T-helper 9 cell (primary cell): ENCODE data around the gene YDJC.
"Not testable (repeated sequence)": the region's sequence is repeated elsewhere in the genome, so short reads cannot be mapped to it uniquely, and the experiment has no call there.

Source experiments
- DNase-seq: peaks from one replicate; pipeline ENCODE4 v3.0.0-alpha.2; 2020

YDJC gene

DNA sequence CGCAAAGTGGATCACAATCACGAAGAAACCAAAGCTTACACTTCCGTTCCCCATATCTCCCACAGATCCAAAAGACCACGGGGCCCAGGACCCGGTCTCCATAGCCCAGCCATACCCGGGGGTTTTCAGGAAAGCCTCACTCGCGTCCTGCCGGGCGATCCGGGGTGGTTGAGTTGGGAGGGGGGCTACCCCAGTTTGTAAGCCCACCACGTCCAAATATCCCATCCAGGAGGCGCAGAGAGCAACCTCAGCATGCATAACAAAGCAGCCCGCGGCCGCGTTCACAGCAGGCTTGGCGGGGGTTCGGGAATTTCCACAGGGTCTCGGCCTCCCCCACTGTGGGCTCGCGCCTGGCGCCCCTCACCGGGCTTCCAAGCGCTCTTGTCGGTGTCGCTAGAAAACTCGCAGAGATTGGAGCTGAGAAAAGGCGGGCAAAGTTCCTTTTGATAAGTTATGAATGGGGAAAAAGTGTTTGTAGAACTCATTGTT lies 21.7 kb upstream of the YDJC start:
- DNase-seq: no peak

DNA sequence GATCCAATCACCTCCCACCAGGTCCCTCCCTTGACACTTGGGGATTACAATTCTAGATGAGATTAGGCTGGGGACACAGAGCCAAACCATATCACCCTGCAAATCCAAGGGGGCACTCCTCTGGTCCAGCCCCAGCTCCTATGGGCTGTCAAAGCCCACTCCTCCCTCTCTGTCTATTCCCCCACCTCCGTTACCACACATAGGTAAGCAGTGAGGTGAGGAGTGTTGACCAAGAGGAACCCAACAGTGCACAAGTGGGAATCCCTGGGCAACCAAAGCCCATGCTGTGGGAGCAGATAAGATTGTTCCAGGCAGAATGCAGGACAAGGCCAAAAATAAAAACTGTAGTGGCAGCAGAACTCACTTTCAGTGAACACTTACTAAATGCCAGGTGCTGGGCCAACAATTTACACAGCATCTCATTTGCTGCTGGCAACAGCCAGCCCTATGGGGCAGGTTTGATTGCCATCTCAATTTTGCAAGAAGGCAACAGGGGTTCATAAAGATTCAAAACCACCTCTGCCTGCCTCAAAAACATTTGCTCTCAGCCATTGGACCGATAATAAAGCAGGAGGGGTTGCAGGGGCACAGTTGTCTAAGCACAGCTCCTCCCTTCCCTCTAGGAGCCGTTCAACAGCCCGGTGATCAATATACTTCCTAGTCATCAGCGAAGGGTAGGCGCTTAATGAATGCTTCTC lies 21.1 kb upstream of the YDJC start:
- no peak for DNase-seq

DNA sequence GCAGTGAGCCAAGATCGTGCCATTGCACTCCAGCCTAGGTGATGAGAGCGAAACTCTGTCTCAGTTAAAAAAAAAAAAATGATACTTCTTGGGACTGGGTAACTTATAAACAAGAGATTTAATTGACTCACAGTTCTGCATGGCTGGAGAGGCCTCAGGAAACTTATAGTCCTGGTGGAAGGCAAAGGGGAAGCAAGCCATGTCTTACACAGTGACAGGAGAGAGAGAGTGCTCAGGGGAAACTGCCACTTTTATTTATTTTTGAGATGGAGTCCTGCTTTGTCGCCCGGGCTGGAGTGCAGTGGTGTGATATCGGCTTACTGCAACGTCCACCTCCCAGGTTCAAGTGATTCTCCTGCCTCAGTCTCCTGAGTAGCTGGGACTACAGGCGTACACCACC lies 20.5 kb upstream of the YDJC start:
- DNase-seq: no peak

DNA sequence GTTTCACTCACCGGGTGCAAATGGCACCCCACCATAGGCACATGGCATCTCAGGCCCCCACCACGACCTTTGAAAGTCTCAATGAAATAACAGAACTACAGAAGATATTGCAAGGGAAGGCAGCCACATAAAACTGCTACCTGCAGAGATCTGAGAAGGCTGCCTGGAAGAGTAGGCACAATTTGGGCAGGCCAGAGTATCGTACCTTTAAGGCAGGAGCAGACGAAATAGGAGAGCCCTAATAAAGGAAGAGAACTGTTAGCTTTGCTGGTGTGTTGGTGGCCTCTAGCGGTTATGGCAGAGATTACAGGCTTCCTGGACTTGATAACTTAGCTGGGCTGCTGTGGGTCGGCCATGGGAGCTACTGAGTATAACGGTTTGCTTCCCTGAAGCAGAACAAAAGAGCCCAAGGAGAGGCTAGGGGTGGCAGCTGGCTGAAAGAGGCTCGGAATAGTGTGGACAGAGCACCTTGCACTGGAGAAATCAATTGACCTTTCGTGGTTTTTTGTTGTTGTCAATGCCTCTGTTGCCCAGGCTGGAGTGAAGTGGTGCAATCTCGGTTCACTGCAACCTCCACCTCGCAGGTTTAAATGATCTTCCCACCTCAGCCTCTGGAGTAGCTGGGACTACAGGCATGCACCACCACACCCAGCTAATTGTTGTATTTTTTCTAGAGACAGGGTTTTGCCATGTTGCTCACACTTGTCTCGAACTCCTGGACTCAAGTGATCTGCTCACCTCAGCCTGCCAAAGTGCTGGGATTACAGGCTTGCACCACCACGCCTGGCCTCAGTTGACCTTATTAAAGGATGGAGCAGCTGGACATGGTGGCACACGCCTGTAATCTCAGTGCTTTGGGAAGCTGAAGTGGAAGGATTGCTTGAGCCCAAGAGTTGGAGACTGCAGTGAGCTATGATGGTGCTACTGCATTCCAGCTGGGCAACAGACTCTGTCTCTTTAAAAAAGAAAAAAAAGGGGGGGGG lies 17.1 kb upstream of the YDJC start:
- peak; percentile 67 for DNase-seq

DNA sequence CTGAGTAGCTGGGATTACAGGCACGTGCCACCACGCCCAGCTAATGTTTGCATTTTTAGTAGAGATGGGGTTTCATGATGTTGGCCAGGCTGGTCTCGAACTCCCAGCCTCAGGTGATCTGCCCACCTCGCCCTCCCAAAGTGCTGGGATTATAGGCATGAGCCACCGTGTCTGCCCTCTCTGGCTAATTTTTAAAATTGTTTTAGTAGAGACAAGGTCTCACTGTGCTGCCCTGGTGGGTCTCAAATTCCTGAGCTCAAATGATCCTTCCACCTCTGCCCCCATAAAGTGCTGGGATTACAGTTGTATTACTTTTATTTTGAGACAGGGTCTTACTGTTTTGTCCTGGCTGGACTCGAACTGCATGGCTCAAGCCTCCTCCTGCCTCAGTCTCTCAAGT lies 15.7 kb upstream of the YDJC start:
- not testable (repeated sequence) for DNase-seq

DNA sequence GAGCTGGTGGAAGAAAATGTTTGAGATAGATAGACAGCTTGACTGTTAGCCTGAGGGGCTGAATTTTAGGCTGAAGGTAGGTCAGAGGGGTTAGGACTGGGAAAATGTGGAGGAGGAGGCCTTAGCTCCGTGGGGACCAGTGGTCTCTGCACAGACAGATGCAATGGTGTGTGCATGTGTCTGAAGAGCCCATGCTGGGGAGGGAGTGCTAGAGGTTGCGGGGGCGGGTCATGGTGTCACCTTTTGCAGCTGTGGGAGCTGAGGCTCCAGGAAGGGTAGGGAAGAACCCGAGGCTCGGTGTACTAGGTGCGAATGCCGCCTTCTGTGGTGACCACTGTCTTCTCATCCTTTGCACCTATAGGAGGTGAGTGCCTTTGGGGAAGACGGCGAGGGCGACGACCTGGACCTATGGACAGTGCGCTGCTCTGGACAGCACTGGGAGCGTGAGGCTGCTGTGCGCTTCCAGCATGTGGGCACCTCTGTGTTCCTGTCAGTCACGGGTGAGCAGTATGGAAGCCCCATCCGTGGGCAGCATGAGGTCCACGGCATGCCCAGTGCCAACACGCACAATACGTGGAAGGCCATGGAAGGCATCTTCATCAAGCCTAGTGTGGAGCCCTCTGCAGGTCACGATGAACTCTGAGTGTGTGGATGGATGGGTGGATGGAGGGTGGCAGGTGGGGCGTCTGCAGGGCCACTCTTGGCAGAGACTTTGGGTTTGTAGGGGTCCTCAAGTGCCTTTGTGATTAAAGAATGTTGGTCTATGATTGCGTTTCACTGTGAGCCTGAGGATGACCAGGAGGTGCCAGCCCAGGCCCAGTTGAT lies 13.9 kb upstream of the YDJC start:
- DNase-seq: no peak

DNA sequence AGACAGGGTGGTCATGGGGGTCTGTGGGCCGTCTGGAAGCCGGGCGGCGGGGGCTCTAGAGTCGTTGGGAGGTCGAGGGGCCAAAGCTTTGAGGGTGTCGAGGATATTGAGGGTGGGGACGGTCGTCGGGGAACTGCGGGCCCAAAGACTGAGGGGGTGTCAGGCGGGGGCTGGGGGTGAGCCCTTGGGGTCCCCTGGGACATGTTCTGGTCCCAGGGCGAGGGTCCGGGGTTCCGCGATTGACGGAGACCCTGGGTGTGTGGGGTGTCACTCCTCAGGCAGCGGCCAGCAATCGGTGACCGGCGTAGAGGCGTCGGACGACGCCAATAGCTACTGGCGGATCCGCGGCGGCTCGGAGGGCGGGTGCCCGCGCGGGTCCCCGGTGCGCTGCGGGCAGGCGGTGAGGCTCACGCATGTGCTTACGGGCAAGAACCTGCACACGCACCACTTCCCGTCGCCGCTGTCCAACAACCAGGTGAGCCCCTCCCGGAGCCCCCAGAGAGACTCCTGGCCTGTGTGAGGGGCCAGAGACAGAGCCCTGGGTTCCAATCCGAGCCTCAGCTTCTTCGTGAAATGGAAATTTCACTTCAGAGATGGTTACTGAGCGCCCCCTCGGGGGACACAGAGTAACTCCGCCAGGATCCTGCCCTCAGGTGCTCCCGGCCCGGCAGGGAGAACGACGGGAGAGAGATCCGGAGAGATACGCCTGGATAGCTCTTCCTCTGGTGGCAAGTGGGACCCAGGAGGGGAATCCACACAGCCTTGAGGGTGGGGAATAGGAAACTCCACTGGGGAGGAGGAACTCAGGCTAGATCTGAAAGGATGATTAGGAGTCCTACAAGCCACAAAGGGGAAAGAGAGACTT lies 13.0 kb upstream of the YDJC start:
- DNase-seq: peak; percentile 36

DNA sequence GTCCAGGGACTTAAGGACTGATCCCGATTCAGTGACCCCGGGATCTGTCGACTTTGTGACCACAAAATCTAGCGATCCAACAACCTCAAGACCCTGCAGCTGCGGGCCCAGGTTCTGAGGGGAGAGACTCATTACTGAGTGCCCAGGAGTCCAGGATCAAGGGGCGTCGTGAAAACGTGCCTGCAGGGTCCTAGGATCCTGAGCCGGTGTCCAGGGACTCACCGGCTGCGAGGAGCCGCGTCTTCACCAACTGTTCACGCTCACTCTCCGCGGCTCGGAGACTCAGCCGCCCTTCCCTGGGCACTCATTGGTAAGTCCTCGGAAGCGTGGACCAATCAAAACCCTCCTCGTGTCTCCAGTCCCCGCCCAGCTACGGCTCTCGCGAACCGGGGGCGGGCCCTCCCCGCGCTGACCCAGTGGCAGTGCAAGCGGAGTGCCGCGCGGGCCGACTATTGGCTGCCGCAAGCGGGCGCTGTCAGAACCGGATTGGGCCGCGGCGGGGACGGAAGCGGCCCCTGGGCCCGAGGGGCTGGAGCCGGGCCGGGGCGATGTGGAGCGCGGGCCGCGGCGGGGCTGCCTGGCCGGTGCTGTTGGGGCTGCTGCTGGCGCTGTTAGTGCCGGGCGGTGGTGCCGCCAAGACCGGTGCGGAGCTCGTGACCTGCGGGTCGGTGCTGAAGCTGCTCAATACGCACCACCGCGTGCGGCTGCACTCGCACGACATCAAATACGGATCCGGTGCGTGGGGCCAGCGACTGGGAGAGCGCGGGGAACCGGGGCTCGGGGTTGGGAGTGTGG lies 12.2 kb upstream of the YDJC start, which contains the start of gene SDF2L1:
SDF2L1 (plus strand) TSS at position 514 of the 795 bp plus-strand sequence; CDS start at position 549, 35 bp downstream.
- DNase-seq: peak; percentile 96

DNA sequence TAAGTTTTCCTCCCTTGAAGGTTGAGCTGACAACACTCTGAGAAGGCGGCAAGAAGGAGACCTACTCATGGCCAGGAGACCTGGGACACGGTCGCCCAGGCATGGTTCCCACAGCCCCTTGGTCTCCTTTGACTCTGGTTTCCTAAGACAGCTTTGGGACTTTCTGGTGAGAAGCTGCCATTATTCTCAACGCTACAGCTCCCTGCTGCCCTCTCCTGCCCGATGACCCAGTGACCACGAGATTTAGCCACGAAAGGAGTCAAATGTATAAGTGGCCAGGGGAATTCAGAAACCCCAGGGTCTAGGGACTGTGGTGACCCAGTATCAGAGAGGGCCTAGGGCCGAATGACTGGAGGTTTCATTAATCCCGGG lies 11.6 kb upstream of the YDJC start:
- no peak for DNase-seq

DNA sequence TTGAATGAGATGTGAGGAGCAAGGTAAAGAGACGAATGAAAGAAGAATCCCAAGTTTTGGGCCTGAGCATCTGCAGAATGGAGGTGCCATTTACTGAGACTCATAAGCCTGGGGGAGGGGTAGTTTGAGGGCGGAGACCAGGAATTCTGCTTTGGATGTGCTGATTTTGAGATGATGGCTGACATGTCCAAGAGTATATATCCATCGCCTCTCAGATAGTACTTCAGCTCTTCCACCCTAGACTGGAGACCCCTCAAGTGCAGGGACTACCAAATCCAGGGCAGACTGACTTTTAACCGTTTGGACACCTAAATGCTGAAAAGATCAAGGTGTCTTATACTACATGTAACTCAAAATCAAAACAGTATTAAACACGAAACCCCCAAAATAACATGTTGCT lies 11.0 kb upstream of the YDJC start:
- no peak for DNase-seq

DNA sequence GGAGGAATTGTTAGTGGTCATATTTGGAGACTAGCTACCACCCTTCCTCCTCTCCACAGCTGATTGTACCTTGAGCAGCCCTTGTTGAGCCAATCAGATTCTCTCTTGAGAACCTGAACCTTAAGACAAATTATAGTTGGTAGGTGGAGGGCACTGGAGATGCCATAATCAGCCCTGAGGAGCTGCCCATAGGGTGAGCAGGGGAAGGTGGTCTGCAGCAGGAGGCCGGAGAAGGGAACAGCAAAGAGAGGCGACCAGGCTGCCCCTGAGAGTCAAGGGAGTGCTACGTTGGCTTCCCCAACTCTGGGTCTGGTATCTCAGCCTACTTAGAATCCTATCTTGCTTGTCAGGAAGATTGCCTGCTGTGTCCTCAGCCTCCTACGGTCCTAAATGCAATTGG lies 9.5 kb upstream of the YDJC start:
- no peak for DNase-seq

DNA sequence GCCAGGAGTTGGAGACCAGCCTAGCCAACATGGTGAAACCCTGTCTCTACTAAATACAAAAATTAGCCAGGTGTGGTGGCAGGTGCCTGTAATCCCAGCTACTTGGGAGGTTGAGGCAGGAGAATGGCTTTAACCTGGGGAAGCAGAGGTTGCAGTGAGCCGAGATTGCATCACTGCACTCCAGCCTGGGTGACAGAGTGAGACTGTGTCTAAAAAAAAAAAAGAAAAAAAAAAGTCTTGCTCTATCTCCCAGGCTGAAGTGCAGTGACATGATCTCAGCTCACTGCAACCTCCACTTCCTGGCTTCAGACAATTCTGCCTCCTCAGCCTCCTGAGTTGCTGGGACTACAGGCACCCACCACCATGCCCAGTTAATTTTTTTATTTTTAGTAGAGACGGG lies 7.6 kb upstream of the YDJC start:
- not testable (repeated sequence) for DNase-seq

DNA sequence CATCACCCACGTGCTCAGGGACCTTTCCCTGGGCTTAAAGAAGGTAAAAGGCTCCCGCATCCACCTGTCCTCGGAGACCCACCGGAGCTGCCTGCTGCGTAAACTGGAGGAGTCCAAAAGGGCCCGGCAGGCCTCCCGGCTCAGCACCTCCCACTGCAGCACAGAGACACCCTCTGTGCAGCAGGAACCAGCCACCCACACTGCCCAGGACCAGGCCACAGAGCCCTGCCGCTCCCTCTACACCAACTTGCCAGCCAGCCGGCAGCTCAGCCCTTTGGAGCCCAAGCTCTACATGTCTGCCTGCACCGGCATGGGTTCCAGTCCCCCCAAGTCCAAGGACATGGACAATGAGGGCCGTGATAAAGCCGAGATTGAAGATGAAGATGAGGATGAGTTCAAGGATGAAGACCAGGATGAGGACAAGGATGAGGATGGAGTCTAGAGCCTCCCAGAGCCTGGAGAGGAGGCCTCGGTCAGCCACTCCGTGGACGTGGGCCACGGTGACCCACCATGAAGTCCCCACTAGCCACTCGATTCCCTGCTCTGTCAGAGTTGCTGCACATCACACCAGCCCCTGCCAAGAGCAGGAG lies 6.9 kb upstream of the YDJC start:
- DNase-seq: no peak

DNA sequence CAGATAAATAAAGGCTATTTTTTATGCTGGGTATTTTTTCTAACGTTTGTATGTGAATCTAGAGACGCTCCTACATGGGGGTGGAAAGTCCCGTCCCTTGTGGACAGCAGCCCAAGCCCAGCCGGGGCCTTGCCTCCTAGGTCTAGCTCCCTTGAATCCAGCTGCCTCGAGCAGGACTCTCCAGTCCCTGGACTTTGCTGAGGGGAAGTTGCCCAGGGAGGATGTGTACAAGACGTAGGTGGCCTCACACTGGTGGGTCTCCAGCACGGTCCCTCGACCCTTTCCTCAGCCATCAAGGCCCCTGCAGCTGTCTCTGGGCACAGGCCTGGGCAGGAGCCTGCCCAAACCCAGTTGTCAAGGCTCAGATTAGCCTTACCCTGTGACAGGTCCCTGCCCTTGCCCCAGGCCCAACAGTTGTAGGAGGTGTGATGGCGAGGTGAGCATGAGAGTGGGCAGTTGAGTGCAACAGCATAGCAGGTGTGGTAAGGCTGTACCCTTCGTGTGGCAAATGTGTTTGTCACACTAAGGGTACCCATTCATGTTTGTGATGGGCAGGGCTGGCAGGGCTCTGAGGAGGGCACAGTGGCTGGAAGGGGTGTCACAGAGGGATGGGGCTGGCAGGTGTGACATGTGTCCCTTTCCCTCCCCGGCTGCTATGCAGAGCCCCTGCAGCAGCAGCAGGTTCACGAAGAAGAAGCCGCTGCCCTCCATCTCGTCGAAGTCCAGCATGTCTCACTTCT lies 6.1 kb upstream of the YDJC start:
- no peak for DNase-seq

DNA sequence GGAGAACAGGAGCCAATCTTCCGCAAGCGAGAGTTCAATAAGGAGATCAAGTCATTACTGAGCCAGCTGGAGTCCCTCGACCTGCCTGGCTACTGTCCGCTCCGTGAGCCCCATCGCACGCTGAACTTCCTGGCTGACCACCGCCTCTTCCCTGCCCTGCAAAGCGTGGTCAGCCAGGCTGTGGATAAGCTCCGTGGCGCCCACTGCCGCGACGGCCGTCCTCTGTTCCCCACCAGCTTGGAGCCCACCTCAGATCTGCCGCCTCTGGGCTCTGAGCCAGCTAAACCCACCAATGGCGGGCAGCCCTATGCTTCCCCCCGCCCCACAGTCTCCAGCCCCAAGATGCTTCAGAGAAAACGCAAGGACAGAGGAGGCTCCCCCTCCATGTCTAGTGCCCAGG lies 5.0 kb upstream of the YDJC start:
- DNase-seq: no peak

DNA sequence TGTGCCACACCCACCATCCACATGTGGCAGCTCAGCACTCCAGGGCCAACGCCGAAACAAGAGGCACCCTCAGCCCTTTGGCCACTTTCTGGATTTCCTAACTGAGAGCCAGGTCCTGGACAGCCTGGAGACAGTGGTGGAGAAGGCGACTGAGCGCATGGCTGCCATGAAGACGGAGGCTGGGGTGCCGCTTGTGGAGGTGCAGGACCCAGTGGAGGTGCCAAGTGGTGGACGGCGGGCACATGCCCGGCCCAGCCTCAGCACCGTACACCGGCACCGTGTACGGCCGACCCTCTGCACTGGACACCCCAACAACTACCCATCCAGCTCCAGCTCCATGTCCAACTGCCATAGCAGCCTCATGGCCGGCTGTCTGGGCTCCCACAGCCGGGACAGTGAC lies 4.3 kb upstream of the YDJC start:
- DNase-seq: no peak

DNA sequence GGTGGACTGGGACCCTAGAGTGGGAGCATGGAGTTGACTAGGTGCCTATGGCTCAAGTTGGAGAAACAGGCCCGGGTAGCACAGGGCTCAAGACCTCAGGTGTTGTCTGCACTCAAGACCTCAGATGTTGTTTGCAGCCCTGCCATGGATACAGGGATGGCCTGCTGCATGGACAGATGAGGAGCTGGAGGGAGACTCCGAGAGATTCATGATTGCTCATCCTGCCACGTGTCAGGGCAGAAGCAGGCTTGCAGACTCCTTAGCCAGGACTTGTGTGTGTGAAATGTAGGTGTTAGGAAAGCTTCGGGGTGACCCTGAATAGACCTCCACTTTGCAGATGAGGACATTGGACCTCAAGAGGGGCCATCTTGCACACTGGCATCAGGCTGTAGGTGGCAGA lies 3.7 kb upstream of the YDJC start:
- DNase-seq: no peak

DNA sequence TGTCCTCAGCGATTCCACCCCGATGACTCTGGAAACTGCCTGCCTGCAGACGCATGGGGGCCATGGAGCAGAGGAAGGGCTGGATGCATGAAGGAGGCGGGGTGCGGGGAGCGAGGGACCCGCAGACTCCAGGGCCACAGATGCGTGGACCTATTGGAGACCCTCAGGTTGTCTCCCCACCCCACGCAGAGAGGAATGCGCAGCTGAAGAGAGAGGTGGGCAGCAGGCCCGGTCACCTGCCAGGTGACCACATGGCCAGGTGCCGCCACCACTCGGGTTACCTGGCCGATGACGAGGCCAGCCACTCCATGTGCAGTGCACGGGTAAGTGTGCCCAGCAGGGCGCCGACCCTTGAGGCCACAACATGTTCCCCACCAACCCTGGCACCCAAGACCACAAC lies 3.1 kb upstream of the YDJC start:
- no peak for DNase-seq

DNA sequence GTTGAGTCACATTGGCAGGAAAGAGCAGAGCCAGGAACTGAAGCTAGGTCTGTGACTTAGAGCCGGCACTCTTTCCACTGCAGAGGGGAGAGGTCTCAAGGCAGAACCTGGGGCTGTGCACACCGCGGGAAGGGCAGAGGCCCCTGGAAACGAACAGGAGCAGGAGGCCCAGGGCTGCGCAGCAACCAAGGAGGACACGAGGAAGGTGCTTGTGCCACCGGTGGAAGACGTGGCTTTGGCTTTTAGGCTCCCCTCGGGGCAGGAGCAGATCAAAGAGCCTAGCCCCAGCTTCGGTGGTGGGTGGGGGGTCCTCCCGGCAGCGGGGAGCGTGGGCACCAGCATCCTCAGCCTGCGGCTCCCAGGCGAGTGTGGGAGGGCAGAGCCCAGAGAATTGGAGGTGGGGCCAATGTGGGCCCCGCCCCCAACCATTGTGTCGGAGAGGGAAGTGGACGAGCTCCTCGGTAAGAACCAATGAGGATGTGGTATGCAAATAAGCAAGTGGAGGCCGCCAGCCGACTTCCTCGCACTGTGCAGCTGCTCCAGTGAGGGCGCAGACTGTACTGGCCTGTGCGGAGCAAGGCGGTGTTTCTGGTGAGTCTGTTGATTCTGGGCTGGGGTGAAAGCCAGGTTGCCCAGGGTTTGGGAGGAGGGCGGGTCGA lies 2.5 kb upstream of the YDJC start, which contains the start of gene CCDC116:
CCDC116 (plus strand) TSS at position 524 of the 659 bp plus-strand sequence. CDS start 422 bp downstream, outside the sequence.
- DNase-seq: peak; percentile 65
